Measurements from ENCODE around the gene MAPRE2.
"Not testable (repeated sequence)": the region's sequence is repeated elsewhere in the genome, so short reads cannot be mapped to it uniquely, and the experiment has no call there.

Gene MAPRE2

GRCh38 chr18:35095983-35096676 is 54.9 kb downstream of the MAPRE2 start:
- DNase-seq, result peak; percentile 34

GRCh38 chr18:35096677-35097011 is 55.4 kb downstream of the MAPRE2 start:
- no peak for DNase-seq

- DNase-seq, result no peak
Observed at GRCh38 chr18:35097195-35097594, 56.0 kb downstream of the MAPRE2 start.

GRCh38 chr18:35097763-35098162 is 56.5 kb downstream of the MAPRE2 start:
- DNase-seq, result no peak

- peak; percentile 44 for DNase-seq
Observed at GRCh38 chr18:35099911-35100310, 58.7 kb downstream of the MAPRE2 start.

- no peak for DNase-seq
Observed at GRCh38 chr18:35104391-35105051, 63.3 kb downstream of the MAPRE2 start.

GRCh38 chr18:35106013-35106844 is 65.0 kb downstream of the MAPRE2 start:
- no peak for DNase-seq

- DNase-seq, result no peak
Observed at GRCh38 chr18:35106845-35107148, 65.6 kb downstream of the MAPRE2 start.

- DNase-seq, result no peak
Observed at GRCh38 chr18:35107216-35107615, 66.0 kb downstream of the MAPRE2 start.

- not testable (repeated sequence) for DNase-seq
Observed at GRCh38 chr18:35108088-35108487, 66.9 kb downstream of the MAPRE2 start.

GRCh38 chr18:35110059-35110458 is 68.8 kb downstream of the MAPRE2 start:
- no peak for DNase-seq

GRCh38 chr18:35110554-35111485 is 69.6 kb downstream of the MAPRE2 start:
- no peak for DNase-seq

GRCh38 chr18:35112696-35113095 is 71.5 kb downstream of the MAPRE2 start:
- no peak for DNase-seq

- no peak for DNase-seq
Observed at GRCh38 chr18:35114305-35114704, 73.1 kb downstream of the MAPRE2 start.

- DNase-seq, result no peak
Observed at GRCh38 chr18:35116784-35117318, 75.6 kb downstream of the MAPRE2 start.

GRCh38 chr18:35117372-35117771 is 76.2 kb downstream of the MAPRE2 start:
- DNase-seq, result no peak

GRCh38 chr18:35117951-35118411 is 76.8 kb downstream of the MAPRE2 start:
- DNase-seq, result peak; percentile 60

GRCh38 chr18:35118641-35119040 is 77.4 kb downstream of the MAPRE2 start:
- DNase-seq, result no peak

- no peak for DNase-seq
Observed at GRCh38 chr18:35121038-35121437, 79.8 kb downstream of the MAPRE2 start.

- DNase-seq, result no peak
Observed at GRCh38 chr18:35121531-35121930, 80.3 kb downstream of the MAPRE2 start.

GRCh38 chr18:35122586-35123224 is 81.5 kb downstream of the MAPRE2 start:
- DNase-seq, result no peak

- no peak for DNase-seq
Observed at GRCh38 chr18:35123811-35124210, 82.6 kb downstream of the MAPRE2 start.

All from fibroblast of upper back skin (primary cell).